ENCODE measurements around the gene C11orf21. TPM values are rescaled to one million over a fixed set of nuclear protein-coding genes. Genes with fewer than 3 reads are reported as not detected.

Gene C11orf21
- total RNA-seq, 1 donor from 2014 or later: not detected

DNA sequence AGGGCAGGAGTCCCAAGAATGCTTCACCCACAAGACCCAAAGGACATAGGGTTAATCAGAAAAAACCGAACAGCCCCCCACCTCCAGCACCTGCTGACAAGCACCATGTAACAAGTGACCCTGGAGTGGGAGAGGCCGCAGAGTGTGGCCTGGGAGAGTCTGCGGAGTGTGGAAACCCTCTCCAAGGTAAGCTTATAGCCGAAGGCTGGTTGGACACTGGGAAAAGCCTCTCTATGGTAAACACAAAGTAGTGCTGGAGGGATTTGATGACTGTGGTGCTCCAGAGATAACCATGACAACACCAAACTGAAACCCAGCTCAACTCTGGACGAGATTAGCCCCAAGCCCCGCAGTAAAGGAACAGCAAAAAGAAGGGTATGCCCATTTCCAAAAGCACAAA is 50.6 kb downstream of the C11orf21 start:
- H3K4me1 ChIP-seq: no peaks in the 10 kb centered on the region
- no peak for DNase-seq (ENCODE audit: low spot score in 2 of 2)
- H3K9me3 ChIP-seq: peaks cover 0 to 5% of the 10 kb centered on the region in 2 donors
- intact Hi-C loops (cut with DNase I): no loop called here
- H3K4me3 ChIP-seq: no peak overlapping the region
- no peaks in the 10 kb centered on the region for H3K36me3 ChIP-seq
- no peak overlapping the region for H3K27ac ChIP-seq
- no peak for TF ChIP-seq CTCF (IDR thresholded peaks at IDR 0.05)
- H3K27me3 ChIP-seq: no peaks in the 10 kb centered on the region

- H3K4me1 ChIP-seq: no peaks in the 10 kb centered on the region
- no peak overlapping the region for H3K4me3 ChIP-seq
- H3K9me3 ChIP-seq: peaks cover 0 to 5% of the 10 kb centered on the region in 2 donors
- H3K36me3 ChIP-seq: no peaks in the 10 kb centered on the region
- DNase-seq (ENCODE audit: low spot score in 2 of 2): no peak
- intact Hi-C loops (cut with DNase I): no loop called here
- no peaks in the 10 kb centered on the region for H3K27me3 ChIP-seq
- no peak for TF ChIP-seq CTCF (IDR thresholded peaks at IDR 0.05)
- H3K27ac ChIP-seq: no peak overlapping the region
Observed at GRCh38 chr11:2250485-2250884, 51.2 kb downstream of the C11orf21 start.

DNA sequence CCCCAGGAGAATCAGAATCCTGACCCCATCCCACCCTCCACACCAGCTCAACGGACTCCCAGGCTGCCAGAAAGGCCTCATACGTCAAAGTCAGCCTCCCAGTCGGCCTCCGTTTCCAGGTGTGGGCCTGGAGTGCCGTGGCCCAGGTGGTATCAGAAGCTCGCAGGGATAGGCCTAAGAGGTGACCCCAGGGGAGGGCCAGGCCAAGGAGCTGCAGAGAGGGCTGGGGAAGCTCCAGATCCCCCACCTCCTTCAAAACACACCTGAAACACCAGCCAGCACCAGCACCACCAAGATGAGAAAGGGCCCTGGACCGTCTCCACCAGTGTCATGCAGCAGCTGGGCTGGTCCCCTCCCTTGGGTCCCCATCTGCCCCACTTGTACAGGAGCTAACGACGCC is 51.7 kb downstream of the C11orf21 start:
- H3K4me1 ChIP-seq: no peaks in the 10 kb centered on the region
- H3K27ac ChIP-seq: no peak overlapping the region
- intact Hi-C loops (cut with DNase I): no loop called here
- TF ChIP-seq CTCF (IDR thresholded peaks at IDR 0.05): no peak
- no peaks in the 10 kb centered on the region for H3K36me3 ChIP-seq
- H3K27me3 ChIP-seq: no peaks in the 10 kb centered on the region
- DNase-seq (ENCODE audit: low spot score in 2 of 2): no peak
- H3K4me3 ChIP-seq: no peak overlapping the region
- peaks cover 0 to 5% of the 10 kb centered on the region in 2 donors for H3K9me3 ChIP-seq

GRCh38 chr11:2249189-2249916 is 52.4 kb downstream of the C11orf21 start:
- no peaks in the 10 kb centered on the region for H3K4me1 ChIP-seq
- intact Hi-C loops (cut with DNase I): no loop called here
- H3K4me3 ChIP-seq: no peak overlapping the region
- TF ChIP-seq CTCF (IDR thresholded peaks at IDR 0.05): no peak
- peak in 1 of 2 donors; percentile 37 for DNase-seq (ENCODE audit: low spot score in 2 of 2)
- H3K9me3 ChIP-seq: peaks cover 0 to 5% of the 10 kb centered on the region in 2 donors
- H3K27ac ChIP-seq: no peak overlapping the region
- H3K27me3 ChIP-seq: no peaks in the 10 kb centered on the region
- no peaks in the 10 kb centered on the region for H3K36me3 ChIP-seq

- H3K9me3 ChIP-seq: peaks cover 0 to under 1% of the 10 kb centered on the region in 2 donors
- intact Hi-C loops (cut with DNase I): no loop called here
- H3K27ac ChIP-seq: no peak overlapping the region
- no peak for TF ChIP-seq CTCF (IDR thresholded peaks at IDR 0.05)
- peak in 1 of 2 donors; percentile 42 for DNase-seq (ENCODE audit: low spot score in 2 of 2)
- no peaks in the 10 kb centered on the region for H3K36me3 ChIP-seq
- no peaks in the 10 kb centered on the region for H3K27me3 ChIP-seq
- H3K4me1 ChIP-seq: no peaks in the 10 kb centered on the region
- H3K4me3 ChIP-seq: no peak overlapping the region
Observed at GRCh38 chr11:2248762-2249161, 53.0 kb downstream of the C11orf21 start.
